H1 (cell line): Measurements from ENCODE around the gene PAX6. TPM values are rescaled to one million over a fixed set of nuclear protein-coding genes. Genes with fewer than 3 reads are reported as not detected.

ENCODE experiments used
- CTCF ChIA-PET: fragments of 300-600 bp; sonication (Branson Sonifier 250); formaldehyde crosslinking; loops from one replicate; lab custom pipeline; 2021; ENCODE audit not compliant: partially characterized antibody; lab: Charles Lee
- POLR2A ChIA-PET: fragments of 300-600 bp; sonication (Branson Sonifier 250); formaldehyde crosslinking; loops from one replicate; lab custom pipeline; 2021; ENCODE audit warnings: inconsistent platforms; ENCODE audit not compliant: partially characterized antibody; lab: Charles Lee
- DNase-seq, 2 experiments: peaks; one replicate each; pipeline versions ENCODE4 v3.0.0 to v3.0.0-alpha.2; 2010 to 2022; ENCODE audit warnings: low spot score in 2 of 2, low read depth in 1 of 2, mixed read lengths in 1 of 2
- FAIRE-seq: peaks from 2 replicates; lab custom pipeline; 2011; peaks lifted over from hg19 to GRCh38; lab: Jason Lieb, UNC
- H2AFZ ChIP-seq: 2 replicates; pipeline ENCODE4 v1.8.1; 2012; ENCODE audit warnings: low read length, inconsistent platforms
- H2AK5ac ChIP-seq: 2 replicates; pipeline ENCODE4 v1.6.1; 2013; ENCODE audit warnings: low read depth, low read length
- H2BK120ac ChIP-seq: replicated peaks from 2 replicates; pipeline ENCODE3; 2013; ENCODE audit warnings: low read depth, low read length, inconsistent platforms
- H2BK12ac ChIP-seq: 2 replicates; pipeline ENCODE4 v1.6.1; 2013; ENCODE audit warnings: low read depth, low read length
- H2BK15ac ChIP-seq: 2 replicates; pipeline ENCODE4 v1.6.1; 2013; ENCODE audit warnings: low read length
- H2BK20ac ChIP-seq: 2 replicates; pipeline ENCODE4 v1.6.1; 2013; ENCODE audit warnings: low read length
- H2BK5ac ChIP-seq: 2 replicates; pipeline ENCODE4 v1.6.1; 2013; ENCODE audit warnings: low read depth, low read length
- H3K14ac ChIP-seq: 2 replicates; pipeline ENCODE4 v1.6.1; 2013; ENCODE audit warnings: inconsistent platforms; ENCODE audit not compliant: insufficient read length
- H3K18ac ChIP-seq: 2 replicates; pipeline ENCODE4 v1.6.1; 2013; ENCODE audit warnings: low read length; ENCODE audit errors: extremely low read depth
- H3K23ac ChIP-seq: 2 replicates; pipeline ENCODE4 v1.6.1; 2013; ENCODE audit warnings: inconsistent platforms; ENCODE audit not compliant: insufficient read length
- H3K23me2 ChIP-seq: 2 replicates; pipeline ENCODE4 v1.6.1; 2013; ENCODE audit warnings: low read depth, low read length
- H3K27ac ChIP-seq: 2 replicates; pipeline ENCODE4 v1.6.1; 2011; ENCODE audit warnings: low read depth, low read length, inconsistent platforms
- H3K27me3 ChIP-seq, 4 experiments: replicated peaks in 1 of 4; 1 replicate in 1 of 4; 2 replicates in 3 of 4; pipeline versions ENCODE4 v1.6.1 to v1.8.1; 2011 to 2013; ENCODE audit warnings: low read length in 3 of 4, mild to moderate bottlenecking in 3 of 4, inconsistent platforms in 2 of 4, mixed read lengths in 2 of 4, moderate library complexity in 1 of 4; ENCODE audit not compliant: control insufficient read depth in 3 of 4, insufficient read depth in 3 of 4; ENCODE audit errors: extremely low read depth in 1 of 4
- H3K36me3 ChIP-seq, 4 experiments: 2 replicates each; pipeline versions ENCODE4 v1.6.1 to v1.8.1; 2011 to 2013; ENCODE audit warnings: mild to moderate bottlenecking in 4 of 4, low read length in 3 of 4, moderate library complexity in 2 of 4, control low read depth in 1 of 4, inconsistent platforms in 1 of 4; ENCODE audit not compliant: insufficient read depth in 4 of 4, control insufficient read depth in 2 of 4
- H3K4ac ChIP-seq: replicated peaks from 2 replicates; pipeline ENCODE3; 2013; ENCODE audit warnings: low read length, low read depth, mixed read lengths, inconsistent platforms; ENCODE audit not compliant: insufficient read length
- H3K4me1 ChIP-seq, 4 experiments: replicated peaks in 1 of 4; 1 replicate in 1 of 4; 2 replicates in 3 of 4; pipeline versions ENCODE4 v1.6.1 to v1.8.1; 2011 to 2013; ENCODE audit warnings: low read length in 3 of 4, inconsistent platforms in 2 of 4, mixed read lengths in 1 of 4; ENCODE audit not compliant: insufficient read depth in 4 of 4, control insufficient read depth in 3 of 4
- H3K4me2 ChIP-seq, 2 experiments: 2 replicates each; pipeline versions ENCODE4 v1.6.1 to v1.8.1; 2011 to 2013; ENCODE audit warnings: low read depth in 2 of 2, low read length in 2 of 2, control low read depth in 1 of 2, inconsistent platforms in 1 of 2, mild to moderate bottlenecking in 1 of 2; ENCODE audit not compliant: insufficient read depth in 1 of 2
- H3K4me3 ChIP-seq, 4 experiments: fragments of 200-600, 300-600 bp in 1 of 4; sonication (generic), shearing (Covaris generic), sonication (Bioruptor Twin) in 1 of 4; 2 replicates each; pipeline versions ENCODE4 v1.5.1 to v1.8.1; 2011 to 2016; ENCODE audit warnings: low read length in 4 of 4, low read depth in 3 of 4, control low read depth in 2 of 4, inconsistent platforms in 2 of 4, mild to moderate bottlenecking in 2 of 4, mixed read lengths in 1 of 4, moderate library complexity in 1 of 4; ENCODE audit not compliant: insufficient read depth in 2 of 4; ENCODE audit errors: extremely low read depth in 1 of 4
- H3K56ac ChIP-seq: replicated peaks from 2 replicates; pipeline ENCODE3; 2013; ENCODE audit warnings: low read depth, mild to moderate bottlenecking, mixed read lengths, low read length, inconsistent platforms; ENCODE audit not compliant: insufficient read length
- H3K79me1 ChIP-seq: 2 replicates; pipeline ENCODE4 v1.6.1; 2013; ENCODE audit warnings: low read depth, low read length, control low read depth
- H3K79me2 ChIP-seq, 2 experiments: 2 replicates each; pipeline versions ENCODE4 v1.6.1 to v1.8.1; 2012 to 2013; ENCODE audit warnings: low read length in 2 of 2, mild to moderate bottlenecking in 2 of 2, inconsistent platforms in 1 of 2; ENCODE audit not compliant: insufficient read depth in 2 of 2, control insufficient read depth in 1 of 2
- H3K9ac ChIP-seq, 4 experiments: replicated peaks in 1 of 4; 1 replicate in 1 of 4; 2 replicates in 3 of 4; pipeline versions ENCODE4 v1.6.1 to v1.8.1; 2011 to 2013; ENCODE audit warnings: low read depth in 3 of 4, low read length in 3 of 4, control low read depth in 2 of 4, mild to moderate bottlenecking in 2 of 4, moderate library complexity in 2 of 4, inconsistent platforms in 1 of 4; ENCODE audit errors: extremely low read depth in 1 of 4
- H3K9me3 ChIP-seq, 2 experiments: 2 replicates each; pipeline versions ENCODE4 v1.6.1 to v1.8.1; 2012 to 2013; ENCODE audit warnings: mild to moderate bottlenecking in 2 of 2, moderate library complexity in 2 of 2, control low read depth in 1 of 2, inconsistent platforms in 1 of 2, low read depth in 1 of 2, low read length in 1 of 2, mixed read lengths in 1 of 2; ENCODE audit not compliant: insufficient read depth in 2 of 2
- H4K20me1 ChIP-seq, 2 experiments: replicated peaks in 1 of 2; 2 replicates each; pipeline versions ENCODE3 to v1.8.1; 2011 to 2013; ENCODE audit warnings: inconsistent platforms in 2 of 2, low read length in 2 of 2, mild to moderate bottlenecking in 1 of 2; ENCODE audit not compliant: insufficient read depth in 2 of 2, control insufficient read depth in 1 of 2
- H4K5ac ChIP-seq: 2 replicates; pipeline ENCODE4 v1.6.1; 2013; ENCODE audit warnings: low read length, low read depth, mixed read lengths, inconsistent platforms; ENCODE audit not compliant: insufficient read length
- H4K8ac ChIP-seq: 2 replicates; pipeline ENCODE4 v1.8.0; 2013; ENCODE audit warnings: mild to moderate bottlenecking, moderate library complexity, low read length, inconsistent platforms; ENCODE audit not compliant: insufficient read depth; ENCODE audit errors: extremely low read depth
- H4K91ac ChIP-seq: replicated peaks from 2 replicates; pipeline ENCODE3; 2013; ENCODE audit warnings: low read length, mixed read lengths, inconsistent platforms; ENCODE audit not compliant: insufficient read length
- FOSL1 ChIP-seq: IDR thresholded peaks from 2 replicates; pipeline ENCODE4 v1.6.1; 2011; ENCODE audit warnings: mild to moderate bottlenecking, low read depth, low read length, moderate library complexity; ENCODE audit not compliant: insufficient read depth
- JUN ChIP-seq: IDR thresholded peaks from 2 replicates; pipeline ENCODE4 v1.6.1; 2011; ENCODE audit warnings: low read depth, mild to moderate bottlenecking, improper control_type of control experiment, low read length
- KDM1A ChIP-seq: fragments of 200-600, 300-600 bp; sonication (generic); IDR thresholded peaks from 2 replicates; pipeline ENCODE4 v1.7.1; 2016; ENCODE audit warnings: mild to moderate bottlenecking, low read length, borderline replicate concordance
- RNF2 ChIP-seq: fragments of 200-900, 300-1000 bp; sonication (generic); IDR thresholded peaks from 2 replicates; pipeline ENCODE4 v1.7.1; 2016; ENCODE audit warnings: borderline replicate concordance, low read depth, mild to moderate bottlenecking, antibody characterized with exemption, low read length; ENCODE audit not compliant: poor library complexity, severe bottlenecking; ENCODE audit errors: missing control alignments
- WGBS, 2 experiments: shearing (Covaris generic) in 1 of 2; methylation state at CpG; one replicate each; pipeline versions ENCODE4 v1.1.6 to v1.1.7; 2013 to 2015; ENCODE audit warnings: low lambda C conversion rate in 2 of 2, mixed read lengths in 2 of 2, inconsistent platforms in 1 of 2, low coverage in 1 of 2, missing lambda C conversion rate in 1 of 2; ENCODE audit not compliant: insufficient replicate concordance in 2 of 2, insufficient coverage in 1 of 2, insufficient read length in 1 of 2; ENCODE audit errors: extremely low coverage in 1 of 2, missing lambda C conversion rate in 1 of 2; 5-methylcytosine and 5-hydroxymethylcytosine counted together
- polyA plus RNA-seq, 7 experiments: library from polyadenylated mRNA; depleted of rRNA in 3 of 7; stranded (reverse) in 5 of 7; unstranded in 2 of 7; fragments of >200 nt in 5 of 7; fragments of 200-250 nt in 2 of 7; gene quantifications; 1 replicate in 5 of 7; 2 replicates in 1 of 7; 4 replicates in 1 of 7; pipeline versions ENCODE4 v1.2.1 to v1.2.3, GENCODE V29; 2011 to 2013; ENCODE audit warnings: missing spikeins in 2 of 7, mixed read lengths in 2 of 7
- total RNA-seq: library from RNA; stranded (reverse); fragmentation: NEBNext Ultra II Directional; extraction: Animal tissue kit (Norgen Biotek cat#: 25700); gene quantifications from 2 replicates; pipeline ENCODE4 v1.2.1, GENCODE V29; 2021

Gene PAX6
- total and polyA plus RNA-seq, 2 of the 8 experiments (the other 6 are each of a cell fraction or from before 2014, with no cell fraction given): 0.30 to 0.65 TPM

GRCh38 chr11:31793264-31793663, 17.9 kb downstream of the PAX6 start:
- Histone ChIP-seq H3K4me1 (peaks cover 2 to 11% (median 6%) of the 10 kb centered on the region in 4 experiments), H3K9ac (no peak overlapping the region), H3K79me1 (no peaks in the 10 kb centered on the region), H4K91ac (no peak overlapping the region), H3K79me2 (no peaks in the 10 kb centered on the region), H2AFZ (no peak overlapping the region), H3K23ac (no peak overlapping the region), H3K4me2 (no peak overlapping the region), H3K27me3 (peaks cover 23 to 33% (median 29%) of the 10 kb centered on the region in 4 experiments), H2BK5ac (no peak overlapping the region), H3K9me3 (no peaks in the 10 kb centered on the region), H3K36me3 (no peaks in the 10 kb centered on the region), H2BK120ac (no peak overlapping the region), H2BK15ac (no peak overlapping the region), H2AK5ac (no peak overlapping the region), H4K20me1 (no peaks in the 10 kb centered on the region), H3K56ac (no peak overlapping the region), H2BK12ac (no peak overlapping the region), H3K14ac (no peak overlapping the region), H2BK20ac (no peak overlapping the region), H4K5ac (no peak overlapping the region), H3K4ac (no peak overlapping the region), H3K23me2 (peaks cover under 1% of the 10 kb centered on the region; the same call in 1 of the 2 replicates), H3K18ac (no peak overlapping the region), H3K27ac (no peak overlapping the region), H3K4me3 (no peak overlapping the region), H4K8ac (no peak overlapping the region; the same call in 1 of the 2 replicates)
- no peak for DNase-seq
- TF ChIP-seq FOSL1 (no peak), JUN (no peak), KDM1A (no peak), RNF2 (no peak)
- ChIA-PET CTCF (no interaction called here), POLR2A (no interaction called here)
- WGBS, 2 experiments: 89% methylated on average over 10 of the region's 10 CpGs; no CpG with 5 or more reads in 1 of the 2 experiments
- FAIRE-seq: no peak
